ENCODE data around the gene PCDHA11. TPM values are rescaled to one million over a fixed set of nuclear protein-coding genes. Genes with fewer than 3 reads are reported as not detected.
"Not testable (repeated sequence)": the region's sequence is repeated elsewhere in the genome, so short reads cannot be mapped to it uniquely, and the experiment has no call there.

The PCDHA11 gene
- total and polyA plus RNA-seq, 4 experiments from 2014 or later: not detected

DNA sequence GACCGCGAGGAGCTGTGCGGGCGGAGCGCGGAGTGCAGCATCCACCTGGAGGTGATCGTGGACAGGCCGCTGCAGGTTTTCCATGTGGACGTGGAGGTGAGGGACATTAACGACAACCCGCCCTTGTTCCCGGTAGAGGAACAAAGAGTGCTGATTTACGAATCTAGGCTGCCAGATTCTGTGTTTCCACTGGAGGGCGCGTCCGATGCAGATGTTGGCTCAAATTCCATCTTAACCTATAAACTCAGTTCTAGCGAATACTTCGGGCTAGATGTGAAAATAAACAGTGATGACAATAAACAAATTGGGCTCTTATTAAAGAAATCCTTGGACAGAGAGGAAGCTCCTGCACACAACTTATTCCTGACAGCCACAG, 40.4 kb upstream of the PCDHA11 start:
- Histone ChIP-seq H3K4me1 (ENCODE audit: insufficient read depth, low read length) (no peaks in the 10 kb centered on the region), H3K36me3 (ENCODE audit: insufficient read depth, low read length) (no peaks in the 10 kb centered on the region), H3K27me3 (ENCODE audit: insufficient read depth, low read length) (peaks cover 3% of the 10 kb centered on the region), H3K4me3 (ENCODE audit: low read length in 2 of 2) (no peak overlapping the region), H3K27ac (ENCODE audit: low read depth, low read length) (no peak overlapping the region), H3K9me3 (ENCODE audit: control insufficient read depth in 1 of 2, low read length in 2 of 2) (no peaks in the 10 kb centered on the region)
- Mint-ChIP-seq H3K27me3 (peaks cover 15 to 16% of the 10 kb centered on the region in 2 donors), H3K4me1 (peaks cover 0 to 1% (median 0%) of the 10 kb centered on the region in 4 donors), H3K4me3 (no peak overlapping the region), H3K36me3 (peaks cover 4 to 8% of the 10 kb centered on the region in 2 donors), H3K9me3 (peaks cover 3 to 61% (median 39%) of the 10 kb centered on the region in 8 donors), H3K27ac (peak overlapping the region in 1 of 7 donors; percentile 46)
- no peak for DNase-seq
- CTCF ChIA-PET (ENCODE audit: partially characterized antibody): no interaction called here
- POLR2A ChIA-PET (ENCODE audit: partially characterized antibody): no interaction called here
- intact Hi-C loops (cut with micrococcal nuclease): no loop called here

DNA sequence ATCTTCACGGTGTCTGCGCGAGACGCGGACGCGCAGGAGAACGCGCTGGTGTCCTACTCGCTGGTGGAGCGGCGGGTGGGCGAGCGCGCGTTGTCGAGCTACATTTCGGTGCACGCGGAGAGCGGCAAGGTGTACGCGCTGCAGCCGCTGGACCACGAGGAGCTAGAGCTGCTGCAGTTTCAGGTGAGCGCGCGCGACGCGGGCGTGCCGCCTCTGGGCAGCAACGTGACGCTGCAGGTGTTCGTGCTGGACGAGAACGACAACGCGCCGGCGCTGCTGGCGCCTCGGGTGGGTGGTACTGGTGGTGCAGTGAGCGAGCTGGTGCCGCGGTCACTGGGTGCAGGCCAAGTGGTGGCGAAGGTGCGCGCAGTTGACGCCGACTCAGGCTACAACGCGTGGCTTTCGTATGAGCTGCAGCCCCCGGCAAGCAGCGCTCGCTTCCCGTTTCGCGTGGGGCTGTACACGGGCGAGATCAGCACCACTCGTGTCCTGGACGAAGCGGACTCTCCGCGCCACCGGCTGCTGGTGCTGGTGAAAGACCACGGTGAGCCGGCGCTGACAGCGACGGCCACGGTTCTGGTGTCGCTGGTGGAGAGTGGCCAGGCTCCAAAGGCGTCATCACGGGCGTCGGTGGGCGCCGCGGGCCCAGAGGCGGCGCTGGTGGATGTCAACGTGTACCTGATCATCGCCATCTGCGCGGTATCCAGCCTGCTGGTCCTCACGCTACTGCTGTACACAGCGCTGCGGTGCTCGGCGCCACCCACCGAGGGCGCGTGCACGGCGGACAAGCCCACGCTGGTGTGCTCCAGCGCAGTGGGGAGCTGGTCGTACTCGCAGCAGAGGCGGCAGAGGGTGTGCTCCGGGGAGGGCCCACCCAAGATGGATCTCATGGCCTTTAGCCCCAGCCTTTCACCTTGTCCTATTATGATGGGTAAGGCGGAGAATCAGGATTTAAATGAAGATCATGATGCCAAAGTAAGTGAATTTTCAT, 39.0 kb upstream of the PCDHA11 start:
- H3K4me1 Mint-ChIP-seq; H3K27ac ChIP-seq (ENCODE audit: low read depth, low read length); H3K4me1 ChIP-seq (ENCODE audit: insufficient read depth, low read length); DNase-seq; H3K4me3 Mint-ChIP-seq; H3K9me3 ChIP-seq (ENCODE audit: control insufficient read depth in 1 of 2, low read length in 2 of 2); H3K36me3 ChIP-seq (ENCODE audit: insufficient read depth, low read length); H3K36me3 Mint-ChIP-seq; CTCF ChIA-PET (ENCODE audit: partially characterized antibody); H3K4me3 ChIP-seq (ENCODE audit: low read length in 2 of 2); H3K27ac Mint-ChIP-seq; POLR2A ChIA-PET (ENCODE audit: partially characterized antibody); intact Hi-C loops (cut with micrococcal nuclease); H3K27me3 ChIP-seq (ENCODE audit: insufficient read depth, low read length): not testable (repeated sequence)
- H3K27me3 Mint-ChIP-seq: peaks cover 18 to 21% of the 10 kb centered on the region in 2 donors
- H3K9me3 Mint-ChIP-seq: peaks cover 3 to 66% (median 46%) of the 10 kb centered on the region in 8 donors

- H3K9me3 ChIP-seq (ENCODE audit: control insufficient read depth in 1 of 2, low read length in 2 of 2): no peaks in the 10 kb centered on the region
- intact Hi-C loops (cut with micrococcal nuclease): no loop called here
- no peaks in the 10 kb centered on the region for H3K27me3 ChIP-seq (ENCODE audit: insufficient read depth, low read length)
- H3K4me3 ChIP-seq (ENCODE audit: low read length in 2 of 2): no peak within 1 kb of the TSS
- CTCF ChIA-PET (ENCODE audit: partially characterized antibody): no interaction called here
- Mint-ChIP-seq H3K4me3 (peak within 1 kb of the TSS in 1 of 8 donors; percentile 18), H3K36me3 (peaks cover 3 to 4% of the 10 kb centered on the region in 2 donors), H3K27ac (no peak within 1 kb of the TSS), H3K4me1 (peaks cover 0 to 3% (median 0%) of the 10 kb centered on the region in 4 donors), H3K9me3 (peaks cover 0 to 46% (median 31%) of the 10 kb centered on the region in 8 donors), H3K27me3 (peaks cover 9 to 15% of the 10 kb centered on the region in 2 donors)
- H3K36me3 ChIP-seq (ENCODE audit: insufficient read depth, low read length): no peaks in the 10 kb centered on the region
- POLR2A ChIA-PET (ENCODE audit: partially characterized antibody): no interaction called here
- DNase-seq: no peak
- no peaks in the 10 kb centered on the region for H3K4me1 ChIP-seq (ENCODE audit: insufficient read depth, low read length)
- no peak within 1 kb of the TSS for H3K27ac ChIP-seq (ENCODE audit: low read depth, low read length)
Observed at GRCh38 chr5:140833993-140834392, 34.8 kb upstream of the PCDHA11 start, which contains the start of gene PCDHA7. PCDHA7 (plus strand) TSS chr5:140834269; CDS start chr5:140834384, 115 bp downstream.

- intact Hi-C loops (cut with micrococcal nuclease); DNase-seq; POLR2A ChIA-PET (ENCODE audit: partially characterized antibody); H3K36me3 Mint-ChIP-seq; H3K4me1 Mint-ChIP-seq; CTCF ChIA-PET (ENCODE audit: partially characterized antibody); H3K27ac ChIP-seq (ENCODE audit: low read depth, low read length); H3K4me3 ChIP-seq (ENCODE audit: low read length in 2 of 2); H3K27me3 ChIP-seq (ENCODE audit: insufficient read depth, low read length); H3K4me3 Mint-ChIP-seq; H3K27ac Mint-ChIP-seq; H3K9me3 ChIP-seq (ENCODE audit: control insufficient read depth in 1 of 2, low read length in 2 of 2); H3K4me1 ChIP-seq (ENCODE audit: insufficient read depth, low read length); H3K36me3 ChIP-seq (ENCODE audit: insufficient read depth, low read length): not testable (repeated sequence)
- peaks cover 9 to 15% of the 10 kb centered on the region in 2 donors for H3K27me3 Mint-ChIP-seq
- H3K9me3 Mint-ChIP-seq: peaks cover 0 to 45% (median 30%) of the 10 kb centered on the region in 8 donors
Observed at GRCh38 chr5:140834439-140835008, 34.2 kb upstream of the PCDHA11 start.

DNA sequence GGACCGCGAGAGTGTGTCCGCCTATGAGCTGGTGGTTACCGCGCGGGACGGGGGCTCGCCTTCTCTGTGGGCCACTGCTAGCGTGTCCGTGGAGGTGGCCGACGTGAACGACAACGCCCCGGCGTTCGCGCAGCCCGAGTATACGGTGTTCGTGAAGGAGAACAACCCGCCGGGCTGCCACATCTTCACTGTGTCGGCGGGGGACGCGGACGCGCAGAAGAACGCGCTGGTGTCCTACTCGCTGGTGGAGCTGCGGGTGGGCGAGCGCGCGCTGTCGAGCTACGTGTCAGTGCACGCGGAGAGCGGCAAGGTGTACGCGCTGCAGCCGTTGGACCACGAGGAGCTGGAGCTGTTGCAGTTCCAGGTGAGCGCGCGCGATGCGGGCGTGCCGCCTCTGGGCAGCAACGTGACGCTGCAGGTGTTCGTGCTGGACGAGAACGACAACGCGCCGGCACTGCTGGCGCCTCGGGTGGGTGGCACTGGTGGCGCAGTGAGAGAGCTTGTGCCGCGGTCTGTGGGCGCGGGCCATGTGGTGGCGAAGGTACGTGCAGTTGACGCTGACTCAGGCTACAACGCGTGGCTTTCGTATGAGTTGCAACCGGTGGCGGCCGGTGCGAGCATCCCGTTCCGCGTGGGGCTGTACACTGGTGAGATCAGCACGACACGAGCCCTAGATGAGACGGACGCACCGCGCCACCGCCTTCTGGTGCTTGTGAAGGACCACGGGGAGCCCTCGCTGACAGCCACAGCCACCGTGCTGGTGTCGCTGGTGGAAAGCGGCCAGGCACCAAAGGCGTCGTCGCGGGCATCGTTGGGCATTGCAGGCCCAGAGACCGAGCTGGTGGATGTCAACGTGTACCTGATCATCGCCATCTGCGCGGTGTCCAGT, 32.9 kb upstream of the PCDHA11 start:
- H3K4me3 ChIP-seq (ENCODE audit: low read length in 2 of 2): no peak overlapping the region
- Mint-ChIP-seq H3K4me3 (no peak overlapping the region), H3K9me3 (peaks cover 0 to 49% (median 35%) of the 10 kb centered on the region in 8 donors), H3K36me3 (peaks cover 1 to 4% of the 10 kb centered on the region in 2 donors), H3K27ac (no peak overlapping the region), H3K27me3 (peaks cover 15 to 16% of the 10 kb centered on the region in 2 donors), H3K4me1 (peaks cover 0 to 3% (median 0%) of the 10 kb centered on the region in 4 donors)
- no peaks in the 10 kb centered on the region for H3K36me3 ChIP-seq (ENCODE audit: insufficient read depth, low read length)
- H3K4me1 ChIP-seq (ENCODE audit: insufficient read depth, low read length): no peaks in the 10 kb centered on the region
- no peaks in the 10 kb centered on the region for H3K27me3 ChIP-seq (ENCODE audit: insufficient read depth, low read length)
- no peak for DNase-seq
- intact Hi-C loops (cut with micrococcal nuclease): no loop called here
- no peaks in the 10 kb centered on the region for H3K9me3 ChIP-seq (ENCODE audit: control insufficient read depth in 1 of 2, low read length in 2 of 2)
- no peak overlapping the region for H3K27ac ChIP-seq (ENCODE audit: low read depth, low read length)
- ChIA-PET POLR2A (ENCODE audit: partially characterized antibody) (no interaction called here), CTCF (ENCODE audit: partially characterized antibody) (no interaction called here)

- no peaks in the 10 kb centered on the region for H3K9me3 ChIP-seq (ENCODE audit: control insufficient read depth in 1 of 2, low read length in 2 of 2)
- ChIA-PET CTCF (ENCODE audit: partially characterized antibody) (no interaction called here), POLR2A (ENCODE audit: partially characterized antibody) (no interaction called here)
- peak in 1 of 5 donors; percentile 8 for DNase-seq
- H3K4me3 ChIP-seq (ENCODE audit: low read length in 2 of 2): no peak within 1 kb of the TSS
- no peak within 1 kb of the TSS for H3K27ac ChIP-seq (ENCODE audit: low read depth, low read length)
- no peaks in the 10 kb centered on the region for H3K4me1 ChIP-seq (ENCODE audit: insufficient read depth, low read length)
- peaks cover 0 to 1% of the 10 kb centered on the region in 2 donors for H3K36me3 Mint-ChIP-seq
- no peaks in the 10 kb centered on the region for H3K36me3 ChIP-seq (ENCODE audit: insufficient read depth, low read length)
- H3K27ac Mint-ChIP-seq: no peak within 1 kb of the TSS
- H3K9me3 Mint-ChIP-seq: peaks cover 0 to 44% (median 19%) of the 10 kb centered on the region in 8 donors
- H3K27me3 Mint-ChIP-seq: peaks cover 2 to 10% of the 10 kb centered on the region in 2 donors
- intact Hi-C loops (cut with micrococcal nuclease): no loop called here
- no peaks in the 10 kb centered on the region for H3K4me1 Mint-ChIP-seq
- H3K27me3 ChIP-seq (ENCODE audit: insufficient read depth, low read length): no peaks in the 10 kb centered on the region
- peak within 1 kb of the TSS in 3 of 8 donors; percentile 6 to 34 (median 17) for H3K4me3 Mint-ChIP-seq
Observed at GRCh38 chr5:140840978-140841962, 27.5 kb upstream of the PCDHA11 start, which contains the start of gene PCDHA8. PCDHA8 (plus strand) TSS chr5:140841187; CDS start chr5:140841322, 135 bp downstream.

Measured in CD4-positive, alpha-beta memory T cell (primary cell).